Suppressor macrophage treated with lipopolysaccharide for 4 hours (primary cell): ENCODE results near the gene CUTC.
A peak's percentile ranks its signal among the peaks of the same experiment; 100 is the strongest.
"Not testable (repeated sequence)": the region's sequence is repeated elsewhere in the genome, so short reads cannot be mapped to it uniquely, and the experiment has no call there.

Source experiments
- DNase-seq: peaks from one replicate; pipeline ENCODE4 v3.0.0-alpha.2; 2020

CUTC gene, protein sequence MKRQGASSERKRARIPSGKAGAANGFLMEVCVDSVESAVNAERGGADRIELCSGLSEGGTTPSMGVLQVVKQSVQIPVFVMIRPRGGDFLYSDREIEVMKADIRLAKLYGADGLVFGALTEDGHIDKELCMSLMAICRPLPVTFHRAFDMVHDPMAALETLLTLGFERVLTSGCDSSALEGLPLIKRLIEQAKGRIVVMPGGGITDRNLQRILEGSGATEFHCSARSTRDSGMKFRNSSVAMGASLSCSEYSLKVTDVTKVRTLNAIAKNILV

DNA sequence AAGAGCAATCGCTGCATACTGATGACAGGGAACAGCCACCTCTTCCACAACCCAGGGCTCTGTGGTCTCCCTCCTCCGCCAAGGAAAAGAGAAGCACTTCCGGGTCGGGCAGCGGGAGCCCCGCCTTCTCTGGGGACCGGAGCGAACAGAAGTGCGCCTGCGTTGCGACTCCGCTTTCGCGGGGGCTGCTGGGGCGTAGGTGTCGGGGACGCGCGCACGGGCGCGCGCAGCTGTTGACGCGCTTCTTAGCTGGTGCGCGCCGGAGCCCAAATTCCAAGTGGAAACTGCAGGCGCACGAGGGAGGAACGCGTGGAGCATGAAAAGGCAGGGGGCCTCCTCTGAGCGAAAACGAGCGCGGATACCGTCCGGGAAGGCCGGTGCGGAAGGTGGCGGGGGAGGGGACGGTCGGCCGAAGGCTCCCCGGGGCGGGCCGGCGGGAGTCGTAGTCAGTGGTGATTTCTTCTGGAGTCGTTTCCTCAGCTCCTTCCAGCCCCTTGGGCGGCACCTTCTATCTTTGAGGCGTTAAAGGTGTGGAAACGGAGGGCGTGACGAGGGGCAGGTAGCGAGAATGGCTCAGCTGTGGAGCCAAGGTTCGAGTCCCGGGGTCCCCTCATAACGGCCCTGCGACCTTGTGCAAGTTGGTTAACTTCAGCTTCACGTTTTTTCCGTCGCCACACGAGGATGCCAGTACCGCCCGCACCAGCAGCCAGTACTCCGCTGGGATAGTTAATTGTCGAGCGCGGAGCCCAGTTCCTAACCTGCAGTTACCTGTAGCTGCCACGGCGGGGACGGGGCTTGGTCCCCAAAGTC lies at the start of gene CUTC, which contains the start of gene COX15:
Gene CUTC, plus strand, starts transcription at position 202 of the 810 bp plus-strand sequence. Its CDS starts 115 bp downstream, at position 317.
Gene COX15, minus strand, starts transcription at position 95 of the 810 bp plus-strand sequence. Its CDS starts 78 bp downstream, at position 17.
- peak; percentile 98 for DNase-seq

DNA sequence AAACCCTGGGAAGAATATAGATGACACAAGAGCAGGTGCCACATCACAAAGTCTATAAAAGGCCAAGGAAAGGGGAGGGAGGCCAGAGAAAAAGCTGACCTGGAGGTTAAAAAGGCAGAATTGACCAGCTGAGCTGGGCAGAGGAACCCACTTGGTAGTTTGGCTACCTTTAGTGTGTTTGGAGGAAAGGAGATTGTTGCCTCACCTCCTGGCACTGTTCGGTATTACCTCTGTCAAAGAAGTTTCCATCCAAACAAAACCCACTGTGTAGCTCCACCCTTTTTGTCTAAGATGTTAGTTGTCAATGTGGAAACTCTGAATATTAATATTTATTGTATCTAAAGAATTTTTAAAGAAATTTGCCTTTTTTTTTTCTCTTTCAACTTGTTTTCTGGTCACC lies 49.3 kb upstream of the CUTC start:
- DNase-seq = no peak

GRCh38 chr10:99685597-99685967 lies 46.5 kb upstream of the CUTC start:
- DNase-seq = peak; percentile 90

GRCh38 chr10:99689461-99689860 lies 42.6 kb upstream of the CUTC start:
- DNase-seq = no peak

DNA sequence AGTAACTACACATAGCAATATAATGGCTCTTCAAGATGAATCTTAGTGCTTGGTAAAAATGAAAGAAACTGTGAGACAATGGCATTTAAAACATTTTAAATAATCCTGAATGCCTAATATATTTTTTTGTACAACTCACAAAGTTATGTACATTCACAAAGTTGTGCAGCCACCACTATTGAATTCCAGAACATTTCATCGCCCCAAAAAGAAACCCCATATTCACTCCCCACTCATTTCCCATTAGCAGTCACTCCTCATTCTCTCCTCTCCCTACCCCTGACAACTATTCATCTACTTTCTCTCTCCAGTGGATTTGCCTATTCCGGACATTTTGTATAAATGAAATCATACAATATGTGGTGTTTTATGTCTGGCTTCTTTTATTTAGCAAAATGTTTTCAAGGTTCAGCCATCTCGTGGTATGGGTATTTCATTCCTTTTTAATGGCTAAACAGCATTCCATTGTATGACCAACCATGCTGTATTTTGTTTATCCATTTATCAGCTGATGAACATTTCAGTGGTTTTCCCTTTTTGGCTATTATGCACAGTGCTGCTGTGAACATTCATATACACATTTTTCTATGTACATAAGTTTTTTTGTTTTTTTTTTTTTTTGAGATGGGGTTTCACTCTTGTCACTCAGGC lies 38.0 kb upstream of the CUTC start:
- no peak for DNase-seq

DNA sequence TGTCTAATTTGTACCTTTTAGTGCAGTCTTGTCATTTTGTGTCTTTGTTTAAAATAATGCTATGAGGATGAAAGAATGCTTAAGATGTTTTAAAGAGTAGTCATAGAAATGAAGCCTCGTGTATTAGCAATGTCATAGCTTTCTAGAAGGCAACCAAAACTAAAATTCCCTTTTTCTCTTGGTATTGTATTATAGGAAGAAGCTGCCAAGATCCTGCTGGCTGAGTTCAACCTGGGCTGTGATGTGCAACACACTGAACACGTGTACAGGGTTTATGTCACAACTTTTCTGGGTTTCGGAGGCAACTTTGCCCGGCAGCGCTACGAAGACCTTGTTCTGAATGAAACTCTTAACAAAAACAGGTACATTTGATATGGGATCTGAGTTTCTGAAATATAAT lies 36.3 kb upstream of the CUTC start:
- DNase-seq = no peak

DNA sequence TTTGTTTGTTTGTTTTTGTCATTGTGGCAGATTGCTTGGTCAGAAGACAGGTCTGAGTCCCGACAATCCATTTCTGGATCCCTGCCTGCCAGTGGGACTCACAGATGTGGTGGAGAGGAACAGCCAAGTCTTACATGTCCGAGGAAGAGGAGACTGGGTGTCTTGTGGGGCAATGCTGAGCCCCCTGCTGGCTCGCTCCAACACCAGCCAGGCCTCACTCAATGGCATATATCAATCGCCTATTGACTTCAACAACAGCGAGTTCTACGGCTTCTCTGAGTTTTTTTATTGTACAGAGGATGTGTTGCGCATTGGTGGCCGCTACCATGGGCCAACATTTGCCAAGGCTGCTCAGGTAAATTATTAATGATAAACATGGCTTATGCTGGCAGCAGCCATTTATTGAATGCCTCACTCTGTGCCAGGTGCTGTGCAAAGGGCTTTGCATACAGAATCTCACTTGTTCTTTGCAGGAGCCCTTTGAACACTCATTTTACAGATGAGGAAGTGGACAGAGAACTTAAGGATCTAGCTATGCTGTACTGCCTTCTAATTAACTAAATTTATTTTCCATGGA lies 33.4 kb upstream of the CUTC start:
- DNase-seq = no peak

DNA sequence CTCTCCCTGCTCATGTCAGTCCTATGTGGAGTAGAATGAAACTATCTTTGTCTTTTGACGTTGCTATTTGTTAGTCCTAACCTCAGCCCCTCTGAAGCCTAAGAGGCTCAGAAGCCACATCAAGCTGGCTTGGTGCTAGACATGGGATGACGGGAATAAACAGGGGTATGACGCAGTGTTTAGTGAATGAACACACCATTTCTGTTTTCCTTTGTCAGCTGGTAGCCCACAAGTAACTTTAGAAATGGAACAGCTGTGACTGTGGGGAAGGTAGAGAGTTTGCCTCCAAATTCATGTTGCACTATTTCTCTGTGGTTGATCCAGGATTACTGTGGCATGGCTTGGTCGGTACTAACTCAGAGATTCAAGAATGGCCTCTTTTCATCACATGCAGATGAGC lies 31.4 kb upstream of the CUTC start:
- no peak for DNase-seq

DNA sequence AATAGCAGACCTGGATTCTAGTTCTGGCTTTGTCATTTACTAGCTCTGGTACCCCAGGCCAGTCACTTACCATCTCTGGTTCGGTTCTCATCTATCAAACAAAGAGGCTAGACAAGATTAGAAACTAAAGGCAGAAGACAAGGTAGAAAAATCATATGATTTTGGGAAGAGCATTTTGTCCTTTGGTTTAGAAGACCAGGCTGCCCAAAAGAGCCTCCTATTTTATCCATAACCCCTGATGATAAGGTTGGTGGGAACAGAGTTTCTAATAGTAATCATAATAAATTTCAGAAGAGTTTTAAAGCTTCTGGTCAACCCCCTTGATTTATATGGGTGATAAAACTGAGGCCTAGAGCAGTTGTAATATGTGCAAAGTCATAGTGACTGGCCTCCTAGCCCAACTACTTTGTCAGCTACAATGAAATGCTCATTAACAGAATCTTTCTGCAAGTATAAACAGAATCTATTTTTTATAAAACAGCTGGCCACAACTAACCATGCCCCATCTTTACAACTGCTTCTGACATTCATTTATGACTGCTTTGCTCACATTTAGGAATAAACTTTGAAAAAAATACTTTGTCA lies 23.5 kb upstream of the CUTC start:
- DNase-seq = no peak

GRCh38 chr10:99709480-99710229 lies 22.4 kb upstream of the CUTC start:
- peak; percentile 49 for DNase-seq

GRCh38 chr10:99711129-99711719 lies 20.8 kb upstream of the CUTC start:
- DNase-seq = peak; percentile 74

DNA sequence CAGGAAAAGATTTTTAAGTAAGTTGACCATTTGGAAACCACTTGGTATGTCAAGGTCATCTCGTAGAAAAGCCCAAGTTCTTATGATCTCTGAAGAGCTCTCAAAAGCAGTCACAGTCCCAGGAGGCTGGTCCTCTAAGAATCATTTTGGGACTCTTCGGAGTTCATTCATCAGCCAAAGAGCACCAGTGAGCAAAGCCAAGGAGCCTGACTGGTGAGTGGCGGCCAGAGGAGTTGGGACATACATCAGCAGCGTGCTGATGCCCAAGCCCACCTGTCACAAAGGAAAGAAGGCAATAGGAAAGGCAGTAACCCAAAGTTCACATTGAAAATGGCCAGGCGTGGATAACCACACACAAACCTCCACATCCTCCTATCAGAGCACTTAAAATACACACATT lies 17.6 kb upstream of the CUTC start:
- no peak for DNase-seq

- DNase-seq = no peak
Measured at GRCh38 chr10:99720387-99720786, 11.6 kb upstream of the CUTC start.

- DNase-seq = no peak
Measured at GRCh38 chr10:99730026-99730425, 2.0 kb upstream of the CUTC start.

GRCh38 chr10:99731306-99732032 lies 565 bp upstream of the CUTC start:
- DNase-seq = peak; percentile 37

DNA sequence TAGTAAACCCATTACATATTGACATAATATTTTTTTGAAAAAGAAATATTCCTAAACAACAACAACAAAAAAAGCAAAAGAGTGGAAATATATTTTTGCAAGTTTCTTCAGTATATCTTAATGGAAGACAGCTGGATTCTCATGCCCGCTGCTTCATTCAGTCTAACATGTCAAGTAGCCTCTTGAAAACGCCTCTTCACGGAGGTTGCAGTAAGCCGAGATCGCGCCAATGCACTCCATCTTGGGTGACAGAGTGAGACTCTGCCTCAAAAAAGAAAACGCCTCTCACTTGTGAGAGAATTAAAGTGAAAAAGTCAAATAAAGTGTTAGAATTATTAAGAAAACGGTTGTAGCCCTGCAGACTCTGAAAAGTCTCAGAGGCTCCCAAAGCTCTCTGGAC lies 1.3 kb downstream of the CUTC start:
- no peak for DNase-seq

DNA sequence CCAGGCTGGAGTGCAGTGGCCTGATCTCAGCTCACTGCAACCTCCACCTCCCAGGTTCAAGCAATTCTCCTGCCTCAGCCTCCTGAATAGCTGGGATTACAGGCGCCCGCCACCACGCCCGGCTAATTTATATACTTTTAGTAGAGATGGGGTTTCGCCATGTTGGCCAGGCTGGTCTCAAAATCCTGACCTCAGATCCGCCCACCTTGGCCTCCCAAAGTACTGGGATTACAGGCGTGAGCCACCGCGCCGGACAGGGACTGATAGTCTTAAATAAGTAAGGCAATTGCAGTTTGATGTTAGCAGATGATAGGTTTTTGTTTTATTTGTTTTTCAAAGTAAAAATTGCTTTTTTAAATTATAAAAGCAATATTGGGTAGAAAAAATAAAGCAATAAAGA lies 2.1 kb downstream of the CUTC start:
- DNase-seq = not testable (repeated sequence)

- no peak for DNase-seq
Measured at GRCh38 chr10:99740260-99740659, 8.2 kb downstream of the CUTC start.

GRCh38 chr10:99740933-99741559 lies 9.0 kb downstream of the CUTC start:
- no peak for DNase-seq

GRCh38 chr10:99742254-99742653 lies 10.2 kb downstream of the CUTC start:
- no peak for DNase-seq

GRCh38 chr10:99742701-99743100 lies 10.7 kb downstream of the CUTC start:
- no peak for DNase-seq
